MM.1S (cell line): ENCODE measurements around the gene RBMS3.

Experiments used
- EZH2 ChIP-seq: fragments of 300-600 bp; sonication (generic); optimal IDR thresholded peaks from 2 replicates; pipeline ENCODE3; 2017; ENCODE audit warnings: low read depth, mild to moderate bottlenecking, antibody characterized with exemption, low read length, mixed read lengths
- EZH2phosphoT487 ChIP-seq: fragments of 300-600 bp; sonication (generic); IDR thresholded peaks from 2 replicates; pipeline ENCODE4 v1.6.1; 2018; ENCODE audit warnings: antibody characterized with exemption, low read length
- TF ChIP-seq, protein P1 (sequence below): fragments of 300-600 bp; sonication (generic); IDR thresholded peaks from 2 replicates; pipeline ENCODE4 v1.5.1; 2016; ENCODE audit warnings: antibody characterized with exemption, low read length, mixed read lengths

DNA sequence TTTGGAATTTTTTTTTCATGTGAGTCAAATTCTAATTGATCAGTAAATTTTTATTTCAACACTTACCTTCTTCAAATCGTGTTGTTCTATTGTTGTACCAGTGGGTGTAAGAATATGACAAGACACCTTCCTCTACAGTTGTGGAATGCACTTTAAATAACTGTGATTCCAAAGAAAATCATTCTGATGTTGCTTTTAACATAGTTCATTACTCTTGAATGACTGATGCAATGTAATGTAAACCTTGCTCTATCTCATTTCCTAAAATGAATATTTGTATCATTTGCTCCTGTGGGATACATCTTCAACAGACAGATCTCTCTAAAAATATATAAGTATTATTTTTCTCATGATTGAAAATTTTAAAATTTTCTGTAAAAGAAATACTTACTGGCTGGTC lies 313.4 kb downstream of the RBMS3 start:
- TF ChIP-seq, protein P1, sequence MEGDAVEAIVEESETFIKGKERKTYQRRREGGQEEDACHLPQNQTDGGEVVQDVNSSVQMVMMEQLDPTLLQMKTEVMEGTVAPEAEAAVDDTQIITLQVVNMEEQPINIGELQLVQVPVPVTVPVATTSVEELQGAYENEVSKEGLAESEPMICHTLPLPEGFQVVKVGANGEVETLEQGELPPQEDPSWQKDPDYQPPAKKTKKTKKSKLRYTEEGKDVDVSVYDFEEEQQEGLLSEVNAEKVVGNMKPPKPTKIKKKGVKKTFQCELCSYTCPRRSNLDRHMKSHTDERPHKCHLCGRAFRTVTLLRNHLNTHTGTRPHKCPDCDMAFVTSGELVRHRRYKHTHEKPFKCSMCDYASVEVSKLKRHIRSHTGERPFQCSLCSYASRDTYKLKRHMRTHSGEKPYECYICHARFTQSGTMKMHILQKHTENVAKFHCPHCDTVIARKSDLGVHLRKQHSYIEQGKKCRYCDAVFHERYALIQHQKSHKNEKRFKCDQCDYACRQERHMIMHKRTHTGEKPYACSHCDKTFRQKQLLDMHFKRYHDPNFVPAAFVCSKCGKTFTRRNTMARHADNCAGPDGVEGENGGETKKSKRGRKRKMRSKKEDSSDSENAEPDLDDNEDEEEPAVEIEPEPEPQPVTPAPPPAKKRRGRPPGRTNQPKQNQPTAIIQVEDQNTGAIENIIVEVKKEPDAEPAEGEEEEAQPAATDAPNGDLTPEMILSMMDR = no peak
- TF ChIP-seq EZH2phosphoT487 (no peak), EZH2 (no peak)
